HG03097 (cell line): Measurements from ENCODE around the gene LSM3.
A peak's percentile ranks its signal among the peaks of the same experiment; 100 is the strongest.

Source experiments
- ATAC-seq: cut with Tn5 transposase; IDR thresholded peaks from one replicate; pipeline ENCODE4 v1.9.1; 2021; ENCODE audit not compliant: unreplicated experiment, low FRiP score

LSM3 gene

GRCh38 chr3:14156201-14156600 lies 22.4 kb upstream of the LSM3 start:
- no peak for ATAC-seq

DNA sequence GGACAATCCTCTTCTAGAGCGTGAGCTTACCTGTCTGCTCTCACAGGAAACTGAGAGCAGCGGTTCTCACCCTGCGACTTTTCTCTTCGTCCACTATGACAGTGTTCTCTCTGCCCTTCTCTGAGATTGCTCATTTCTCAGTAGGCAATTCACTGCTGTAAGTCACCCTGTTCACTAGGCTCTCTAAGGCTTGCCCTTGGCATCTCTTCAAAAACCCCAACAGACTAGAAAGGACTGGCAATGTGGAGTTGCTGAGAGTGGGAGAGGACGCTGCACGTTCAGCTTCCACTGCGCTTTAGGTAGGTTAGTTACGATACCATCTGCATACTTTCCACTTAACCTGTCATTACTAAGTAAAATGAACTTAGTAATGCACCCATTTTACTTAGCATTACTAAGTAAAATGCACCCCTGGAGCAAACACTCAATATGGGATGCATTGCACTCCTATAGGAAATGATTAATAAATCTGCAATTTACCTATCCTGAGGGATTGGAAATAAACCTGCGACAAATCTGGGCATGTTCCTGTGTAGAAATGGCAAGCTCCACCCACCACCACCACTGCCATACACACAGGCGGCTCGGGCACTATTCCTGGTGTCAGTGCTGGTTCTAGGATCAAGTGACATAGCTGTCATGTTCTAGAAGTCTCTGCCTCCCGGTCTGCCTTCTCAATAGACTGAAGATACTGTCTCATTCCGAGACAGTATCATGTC lies 21.6 kb upstream of the LSM3 start:
- no peak for ATAC-seq

GRCh38 chr3:14157951-14158350 lies 20.7 kb upstream of the LSM3 start:
- no peak for ATAC-seq

DNA sequence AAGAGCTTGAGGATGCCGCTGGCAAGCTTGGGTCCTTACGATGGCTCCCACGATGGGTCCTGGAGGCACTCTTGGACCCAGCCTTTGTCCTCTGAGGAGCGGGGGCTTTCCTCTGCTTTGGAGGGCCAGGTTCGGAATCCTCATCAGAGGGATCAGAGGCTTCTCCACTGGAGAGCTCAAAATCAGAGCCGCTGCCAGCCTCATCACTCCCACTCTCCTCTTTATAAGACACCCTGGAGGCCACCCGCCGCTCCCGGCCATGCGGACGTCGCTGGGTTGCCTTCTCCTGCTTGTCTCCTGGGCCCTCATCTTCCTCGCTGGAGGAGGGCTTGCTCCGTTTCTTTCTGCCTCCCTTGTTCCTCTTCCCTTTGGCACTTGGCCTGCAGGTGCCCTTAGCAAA lies 20.2 kb upstream of the LSM3 start:
- ATAC-seq = no peak

GRCh38 chr3:14159426-14159825 lies 19.2 kb upstream of the LSM3 start:
- no peak for ATAC-seq

DNA sequence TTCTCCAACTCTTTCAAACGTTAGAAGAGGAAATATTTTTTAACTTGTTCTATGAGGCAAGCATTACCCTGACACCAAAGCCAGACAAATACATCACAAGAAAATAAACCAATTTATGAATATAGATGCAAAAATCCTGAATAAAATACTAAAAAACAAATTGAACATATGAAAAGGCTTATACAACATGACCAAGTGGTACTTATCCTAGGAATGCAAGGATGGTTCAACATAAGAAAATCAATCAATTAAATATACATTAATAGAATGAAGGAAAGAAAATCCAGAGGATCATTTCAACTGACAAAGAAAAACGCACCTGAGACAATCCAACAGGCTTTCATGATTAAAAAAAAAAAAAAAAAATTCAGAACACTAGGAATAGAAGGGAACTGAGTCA lies 17.3 kb upstream of the LSM3 start:
- no peak for ATAC-seq

- no peak for ATAC-seq
Measured at GRCh38 chr3:14162178-14162577, 16.4 kb upstream of the LSM3 start.

- no peak for ATAC-seq
Measured at GRCh38 chr3:14166877-14167603, 11.6 kb upstream of the LSM3 start.

DNA sequence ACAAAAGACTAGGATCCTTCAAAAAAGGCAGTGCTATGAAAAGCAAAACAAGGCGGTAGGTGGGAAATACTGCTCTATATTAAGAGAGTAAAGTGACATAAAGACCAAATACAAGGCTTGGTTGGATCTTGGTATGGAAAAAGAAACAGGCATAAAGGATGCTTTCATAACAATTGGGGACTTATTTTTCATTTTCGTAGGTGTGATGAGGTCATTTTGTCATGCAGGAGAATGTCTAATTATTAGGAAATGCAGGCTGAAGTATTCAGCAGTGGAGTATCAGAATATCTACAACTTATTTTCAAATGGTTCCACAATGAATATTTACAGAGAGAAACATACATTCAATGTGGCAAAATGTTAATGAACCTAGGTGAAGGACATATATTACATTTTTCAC lies 9.2 kb upstream of the LSM3 start:
- ATAC-seq = no peak

DNA sequence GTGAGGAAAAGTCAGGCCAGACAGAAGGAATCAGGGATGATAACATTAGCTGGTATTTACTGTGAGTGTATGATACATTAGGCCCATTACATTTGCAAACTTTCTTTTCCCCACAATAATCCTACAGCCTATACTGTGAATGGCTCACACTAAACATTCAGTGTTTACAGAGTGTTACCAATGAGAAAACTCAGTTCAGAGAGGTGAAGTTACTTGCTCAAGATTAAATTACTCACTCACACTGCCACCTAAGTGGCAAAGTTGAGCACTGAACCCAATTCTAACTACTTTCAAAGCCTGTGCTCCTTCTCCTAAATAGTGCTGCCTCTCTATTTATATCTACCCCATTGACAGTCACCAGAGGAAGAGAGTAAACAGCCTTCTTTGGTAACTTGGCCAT lies 8.7 kb upstream of the LSM3 start:
- no peak for ATAC-seq

GRCh38 chr3:14170531-14171159 lies 8.0 kb upstream of the LSM3 start:
- ATAC-seq = no peak

GRCh38 chr3:14172496-14172895 lies 6.1 kb upstream of the LSM3 start:
- ATAC-seq = no peak

DNA sequence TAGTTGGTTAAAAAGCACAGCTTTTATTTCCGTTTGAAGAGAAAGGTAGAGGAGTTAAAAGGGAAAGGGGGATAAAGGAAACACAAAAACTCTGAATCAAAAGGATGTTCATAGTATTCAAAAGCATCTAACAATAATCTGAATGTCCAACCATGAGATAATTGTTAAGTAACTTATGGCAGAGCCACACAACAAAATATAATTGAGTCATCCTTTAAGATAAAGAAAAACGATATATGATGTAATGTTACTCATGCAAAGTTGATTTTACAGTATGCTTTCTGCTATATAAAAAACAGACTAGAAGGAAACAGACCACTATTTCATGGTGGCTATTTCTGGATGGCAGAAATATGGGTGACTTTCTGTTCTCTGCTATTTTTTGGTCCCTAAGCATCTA lies 4.1 kb upstream of the LSM3 start:
- no peak for ATAC-seq

GRCh38 chr3:14175383-14176037 lies 3.1 kb upstream of the LSM3 start:
- no peak for ATAC-seq

GRCh38 chr3:14177580-14178246 lies 904 bp upstream of the LSM3 start:
- peak; percentile 0 for ATAC-seq

DNA sequence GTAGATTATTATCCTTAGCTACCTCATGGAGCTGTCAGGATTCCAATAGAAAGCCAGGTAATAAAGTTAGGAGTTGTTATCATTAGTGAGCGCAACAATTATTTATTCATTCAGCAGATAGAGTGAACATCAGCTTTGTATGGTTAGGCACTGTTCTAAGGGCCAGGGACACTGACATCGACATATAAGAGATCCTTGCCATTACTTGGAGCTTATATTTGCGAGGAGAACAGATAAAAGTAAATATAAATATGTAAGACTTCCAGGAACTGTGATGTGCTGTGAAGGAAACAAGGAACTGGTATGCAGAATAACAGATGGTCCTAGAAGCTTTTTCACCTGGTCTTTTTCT lies 473 bp downstream of the LSM3 start:
- no peak for ATAC-seq

DNA sequence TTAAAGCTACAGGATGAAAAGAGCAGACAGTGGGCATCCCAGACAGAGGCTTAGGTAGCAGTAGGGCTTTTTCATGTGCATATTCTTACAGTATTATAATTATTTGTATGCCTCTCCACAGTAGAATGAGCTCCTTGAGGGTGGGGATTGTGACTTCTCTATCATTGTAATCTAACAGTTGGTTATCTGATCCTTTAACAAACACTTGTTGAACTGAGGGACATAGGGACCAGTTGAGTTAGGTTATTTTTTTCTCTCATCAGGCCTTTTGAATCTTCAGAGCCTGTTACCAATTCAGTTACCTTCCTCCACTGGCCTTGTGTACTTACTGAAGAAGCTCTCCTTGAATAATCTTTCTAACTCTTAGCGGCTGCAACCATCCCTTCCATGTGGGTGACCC lies 1.2 kb downstream of the LSM3 start:
- ATAC-seq = no peak

DNA sequence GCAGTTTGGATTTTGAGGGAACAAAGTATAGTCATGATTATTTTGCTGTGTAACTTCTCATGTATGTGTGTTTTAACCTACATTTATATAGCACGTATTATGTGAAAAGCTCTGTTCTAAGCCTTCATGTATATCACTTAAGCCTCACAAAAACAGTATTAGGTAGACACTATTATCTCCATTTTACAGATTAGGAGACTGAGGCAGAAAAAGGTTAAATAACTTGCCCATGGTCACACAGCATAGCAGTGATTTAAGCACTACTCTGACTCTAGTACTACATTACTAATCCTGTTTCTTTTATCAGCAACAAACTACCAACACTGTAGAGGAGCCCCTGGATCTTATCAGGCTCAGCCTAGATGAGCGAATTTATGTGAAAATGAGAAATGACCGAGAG lies 2.6 kb downstream of the LSM3 start:
- no peak for ATAC-seq

DNA sequence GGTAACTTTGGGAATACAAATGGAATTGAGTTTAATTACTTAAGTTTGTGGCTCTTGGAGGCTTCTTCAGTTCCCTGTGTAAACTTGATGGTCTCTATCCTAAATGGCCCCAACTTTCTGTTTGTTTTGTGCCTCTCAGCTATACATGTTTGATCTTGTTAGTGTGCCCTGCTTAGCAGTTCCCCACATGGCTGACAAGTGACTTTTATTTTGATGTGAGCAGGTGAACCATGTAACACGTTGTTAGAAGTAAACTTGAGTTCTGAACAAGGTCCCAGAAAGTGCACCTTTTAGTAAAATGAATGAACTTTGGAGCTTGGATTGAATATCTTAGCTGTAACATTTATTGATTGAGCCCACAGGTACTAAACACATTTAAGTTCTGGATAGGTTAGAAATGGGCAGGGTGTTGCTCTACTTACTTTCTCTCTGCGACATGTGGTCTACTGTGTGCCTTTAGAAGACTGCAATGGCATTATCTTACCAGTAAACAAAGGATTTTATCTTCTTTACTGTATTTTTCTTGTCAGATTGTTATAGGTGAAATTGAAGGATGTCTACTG lies 4.5 kb downstream of the LSM3 start:
- ATAC-seq = no peak

DNA sequence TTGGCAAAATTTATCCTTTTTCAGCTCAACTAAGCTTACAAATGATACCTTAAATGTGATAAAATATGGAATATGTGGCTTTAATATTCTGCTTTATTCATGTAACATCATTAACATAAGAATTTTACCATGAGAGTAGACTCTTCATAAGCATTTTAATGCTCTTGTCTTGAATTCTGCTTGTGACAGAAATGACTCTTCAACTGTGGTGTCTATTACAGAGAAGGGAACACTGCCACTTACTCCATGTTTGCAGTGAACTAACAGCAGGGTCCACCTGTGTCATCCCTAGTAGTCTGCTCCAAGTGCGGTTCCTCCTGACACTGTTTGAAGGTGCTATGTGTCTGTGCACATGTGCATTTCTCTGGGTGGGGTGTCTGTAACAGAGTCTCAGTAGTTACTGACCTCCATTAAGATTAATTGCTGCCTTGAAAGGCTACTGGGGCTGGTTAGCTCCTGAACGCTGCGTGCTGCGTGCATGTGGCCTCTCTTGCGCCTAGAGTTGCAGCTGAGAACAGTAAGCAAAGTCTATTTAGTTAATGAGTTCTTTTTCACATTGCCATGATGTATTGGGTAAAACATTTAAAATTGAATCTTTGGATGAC lies 8.3 kb downstream of the LSM3 start:
- no peak for ATAC-seq
